GM10248 (cell line): ENCODE measurements around the gene EFNA3.

Source experiments
- CTCF ChIA-PET: fragments of 300-600 bp; sonication (Branson Sonifier 250); formaldehyde crosslinking; extraction: SDS; loops from one replicate; lab custom pipeline; 2021; ENCODE audit warnings: antibody characterized with exemption; lab: Yijun Ruan, JAX
- POLR2A ChIA-PET: fragments of 350-650 bp; sonication (Branson Sonifier 250); formaldehyde crosslinking; extraction: SDS; loops from one replicate; lab custom pipeline; 2020; ENCODE audit warnings: antibody characterized with exemption; lab: Yijun Ruan, JAX
- DNase-seq: peaks from one replicate; pipeline ENCODE4 v3.0.0; 2012; ENCODE audit errors: extremely low spot score
- TF ChIP-seq, protein P1 (sequence below): IDR thresholded peaks from 2 replicates; pipeline ENCODE4 v1.5.1; 2012; ENCODE audit warnings: mild to moderate bottlenecking, low read depth; ENCODE audit errors: extremely low read depth, missing control alignments, control extremely low read depth

EFNA3 gene

DNA sequence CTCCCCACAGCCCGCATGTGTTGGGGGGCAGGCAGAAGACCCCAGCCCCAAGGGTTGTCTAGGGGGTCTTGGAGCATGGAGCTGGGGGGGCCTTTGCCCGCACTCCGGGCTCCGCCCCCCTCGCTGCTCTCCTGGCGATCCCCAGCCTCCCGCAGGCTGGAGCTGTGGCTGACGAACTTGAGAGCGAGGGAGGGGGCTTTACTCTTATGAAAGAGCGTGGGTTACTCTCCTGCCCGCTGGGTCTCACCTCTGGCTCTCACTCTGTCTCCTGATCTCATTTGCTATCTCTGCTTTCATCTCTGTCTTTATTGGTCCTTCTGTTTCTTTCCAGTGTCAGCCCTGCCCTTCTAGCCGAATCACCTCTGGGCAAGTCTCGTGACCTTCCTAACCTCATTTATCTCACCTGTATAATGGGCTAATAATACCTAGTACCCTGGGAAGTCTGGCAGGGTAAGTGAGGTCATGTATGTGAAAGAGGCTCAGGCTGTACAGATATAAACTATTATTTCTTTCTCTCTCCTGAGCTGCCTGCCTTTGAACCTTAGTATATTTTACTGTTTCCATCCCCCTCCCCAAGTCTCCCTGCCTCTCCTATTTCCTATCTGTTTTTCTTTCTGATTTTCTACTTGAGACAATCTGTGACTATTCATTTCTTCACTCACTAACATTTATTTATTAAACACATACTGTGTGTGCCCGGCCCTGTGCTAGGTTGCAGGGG lies 14.4 kb upstream of the EFNA3 start:
- CTCF ChIA-PET: interaction anchor here (1.2 to 16.0 kb wide), 8 partner anchors 11 to 142 kb away, joined by 3 to 285 read pairs (median 12); partner anchors contain the start of genes ADAM15, EFNA3 and KRTCAP2
- POLR2A ChIA-PET: interaction anchor here (0.6 kb wide), 1 partner anchor 35 kb away, joined by 3 read pairs; no protein-coding TSS in a partner anchor
- DNase-seq: peak; percentile 68
- TF ChIP-seq, protein P1, sequence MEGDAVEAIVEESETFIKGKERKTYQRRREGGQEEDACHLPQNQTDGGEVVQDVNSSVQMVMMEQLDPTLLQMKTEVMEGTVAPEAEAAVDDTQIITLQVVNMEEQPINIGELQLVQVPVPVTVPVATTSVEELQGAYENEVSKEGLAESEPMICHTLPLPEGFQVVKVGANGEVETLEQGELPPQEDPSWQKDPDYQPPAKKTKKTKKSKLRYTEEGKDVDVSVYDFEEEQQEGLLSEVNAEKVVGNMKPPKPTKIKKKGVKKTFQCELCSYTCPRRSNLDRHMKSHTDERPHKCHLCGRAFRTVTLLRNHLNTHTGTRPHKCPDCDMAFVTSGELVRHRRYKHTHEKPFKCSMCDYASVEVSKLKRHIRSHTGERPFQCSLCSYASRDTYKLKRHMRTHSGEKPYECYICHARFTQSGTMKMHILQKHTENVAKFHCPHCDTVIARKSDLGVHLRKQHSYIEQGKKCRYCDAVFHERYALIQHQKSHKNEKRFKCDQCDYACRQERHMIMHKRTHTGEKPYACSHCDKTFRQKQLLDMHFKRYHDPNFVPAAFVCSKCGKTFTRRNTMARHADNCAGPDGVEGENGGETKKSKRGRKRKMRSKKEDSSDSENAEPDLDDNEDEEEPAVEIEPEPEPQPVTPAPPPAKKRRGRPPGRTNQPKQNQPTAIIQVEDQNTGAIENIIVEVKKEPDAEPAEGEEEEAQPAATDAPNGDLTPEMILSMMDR: no peak

DNA sequence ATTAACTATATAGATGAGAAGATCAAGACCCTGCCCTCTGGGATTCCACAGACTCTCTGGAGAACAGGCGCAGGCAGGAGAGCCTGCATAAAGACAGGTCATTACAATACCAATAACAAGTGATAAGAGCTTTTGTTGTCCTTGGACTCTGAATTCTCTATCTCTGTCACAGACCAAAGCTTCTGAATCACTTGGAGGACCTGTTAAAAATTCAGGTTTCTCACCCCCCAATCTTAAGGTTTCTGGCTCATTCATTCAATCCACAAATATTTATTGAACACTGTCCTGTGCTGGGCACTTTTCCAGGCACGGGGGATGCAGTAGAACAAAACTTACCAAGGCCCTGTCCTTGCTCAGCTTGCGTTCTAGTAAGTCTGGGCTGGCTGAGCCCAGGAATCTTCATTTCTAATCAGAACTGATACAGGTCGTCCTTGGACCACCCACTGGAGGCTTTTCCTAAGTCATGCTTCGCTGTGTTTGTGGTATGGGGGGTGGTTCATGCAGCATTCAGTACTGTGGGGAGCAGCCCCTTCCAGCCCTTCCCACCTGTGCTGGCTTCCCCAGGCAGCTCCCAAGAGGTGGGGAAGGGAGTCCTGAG lies 13.7 kb upstream of the EFNA3 start:
- DNase-seq: no peak
- TF ChIP-seq, protein P1: no peak
- ChIA-PET POLR2A (no interaction called here), CTCF (interaction anchor here (1.2 to 16.0 kb wide), 10 partner anchors 11 to 729 kb away, joined by 3 to 285 read pairs (median 4); partner anchors contain the start of genes ADAM15, EFNA3 and KRTCAP2)

DNA sequence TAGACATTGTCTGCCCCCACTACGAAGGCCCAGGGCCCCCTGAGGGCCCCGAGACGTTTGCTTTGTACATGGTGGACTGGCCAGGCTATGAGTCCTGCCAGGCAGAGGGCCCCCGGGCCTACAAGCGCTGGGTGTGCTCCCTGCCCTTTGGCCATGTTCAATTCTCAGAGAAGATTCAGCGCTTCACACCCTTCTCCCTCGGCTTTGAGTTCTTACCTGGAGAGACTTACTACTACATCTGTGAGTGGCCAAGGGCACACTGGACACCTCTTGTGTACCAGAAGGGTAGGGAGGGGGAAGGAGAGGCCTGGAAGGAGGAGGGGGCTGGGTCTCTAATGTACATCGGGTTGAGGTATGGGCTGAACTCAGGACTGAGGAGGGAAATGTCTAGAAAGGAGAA lies 11.9 kb upstream of the EFNA3 start:
- CTCF ChIA-PET: interaction anchor here (0.9 to 16.0 kb wide), 5 partner anchors 9 to 101 kb away, joined by 3 to 285 read pairs (median 96); partner anchors contain the start of genes ADAM15 and EFNA3
- DNase-seq: no peak
- POLR2A ChIA-PET: no interaction called here
- TF ChIP-seq, protein P1: no peak

DNA sequence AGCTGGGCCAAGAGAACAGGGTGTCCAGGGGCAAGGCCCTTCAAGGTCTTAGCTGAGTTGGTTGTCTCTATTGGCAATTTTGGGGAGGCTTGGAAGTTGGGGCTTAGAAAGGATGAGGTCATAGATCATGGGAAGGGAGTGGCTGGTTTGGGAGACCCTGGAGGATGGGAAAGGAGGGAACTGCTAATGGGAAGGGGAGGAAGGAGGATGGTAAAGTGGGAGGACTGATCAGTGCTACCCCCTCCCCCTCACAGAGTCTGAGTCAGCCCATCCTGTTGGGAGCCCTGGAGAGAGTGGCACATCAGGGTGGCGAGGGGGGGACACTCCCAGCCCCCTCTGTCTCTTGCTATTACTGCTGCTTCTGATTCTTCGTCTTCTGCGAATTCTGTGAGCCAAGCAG lies 10.0 kb upstream of the EFNA3 start:
- DNase-seq: no peak
- TF ChIP-seq, protein P1: no peak
- ChIA-PET CTCF (interaction anchor here (5.6 to 13.7 kb wide), 3 partner anchors 7 to 22 kb away, joined by 48 to 285 read pairs (median 96); partner anchors contain the start of genes ADAM15 and EFNA3), POLR2A (no interaction called here)

DNA sequence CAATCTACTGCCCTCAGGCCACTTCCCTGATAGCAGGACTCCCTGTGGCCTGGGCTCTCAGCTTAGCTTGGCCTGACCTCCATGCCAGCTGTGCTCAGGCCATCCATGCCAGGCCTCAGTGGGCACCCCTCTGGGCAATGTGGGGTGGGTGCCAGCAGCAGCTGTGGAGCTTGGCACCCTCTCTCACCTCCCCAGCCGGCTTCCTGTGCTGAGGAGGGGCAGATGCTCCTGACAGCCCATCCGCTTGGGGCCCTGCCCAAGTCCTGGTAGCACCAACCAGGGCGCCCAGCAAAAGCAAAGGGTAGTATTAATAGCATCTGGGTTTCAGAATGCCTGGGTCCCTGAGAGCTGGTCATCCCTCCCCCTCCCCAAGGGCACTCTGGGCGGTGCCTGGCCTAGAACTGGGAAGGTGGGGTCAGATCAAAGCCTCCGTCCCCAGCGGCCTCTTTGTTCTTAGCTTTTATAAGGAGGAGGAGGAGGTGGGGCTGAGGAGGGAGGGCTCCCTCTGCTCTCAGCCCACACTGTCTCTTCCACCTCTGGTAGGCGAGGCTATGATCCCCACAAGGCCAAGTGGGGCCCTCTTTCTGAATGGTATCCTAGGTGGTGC lies 9.0 kb upstream of the EFNA3 start:
- TF ChIP-seq, protein P1: no peak
- no peak for DNase-seq
- CTCF ChIA-PET: interaction anchor here (0.7 to 5.6 kb wide), 7 partner anchors 8 to 53 kb away, joined by 3 to 48 read pairs (median 5); partner anchors contain the start of genes ADAM15 and EFNA3
- POLR2A ChIA-PET: interaction anchor here (0.5 kb wide), 1 partner anchor 13 kb away, joined by 4 read pairs; no protein-coding TSS in a partner anchor

DNA sequence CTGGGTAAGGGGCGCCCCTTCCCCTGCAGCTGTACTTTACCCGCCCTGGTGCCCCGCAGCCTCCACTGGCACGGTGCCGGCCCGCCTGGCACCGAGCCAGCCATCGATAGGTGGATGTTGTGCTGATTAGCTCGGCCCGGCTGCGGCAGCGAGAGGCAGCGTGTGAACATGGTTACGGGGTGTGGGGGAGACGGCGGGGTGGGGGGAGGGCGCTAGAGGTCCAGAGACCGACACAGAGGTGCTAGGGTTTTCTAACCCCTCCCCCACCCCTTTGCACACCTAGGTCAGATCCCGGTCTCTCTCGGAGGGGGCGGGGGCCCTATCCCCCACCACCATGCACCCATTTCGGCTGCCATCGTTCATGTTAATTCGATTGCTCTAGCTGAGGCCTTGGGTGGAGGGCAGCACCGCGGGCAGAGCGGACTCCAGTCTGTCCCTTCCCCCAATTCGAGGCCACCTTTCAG lies 8.4 kb upstream of the EFNA3 start:
- CTCF ChIA-PET: interaction anchor here (0.7 to 5.6 kb wide), 10 partner anchors 9 to 103 kb away, joined by 3 to 48 read pairs (median 4); partner anchors contain the start of genes ADAM15, EFNA3 and KRTCAP2
- DNase-seq: no peak
- TF ChIP-seq, protein P1: no peak
- POLR2A ChIA-PET: interaction anchor here (0.5 kb wide), 1 partner anchor 13 kb away, joined by 4 read pairs; no protein-coding TSS in a partner anchor
